ENCODE data around the gene RIMS4.

The RIMS4 gene

GRCh38 chr20:44736170-44737021 lies 74.0 kb downstream of the RIMS4 start:
- peak; percentile 62 for DNase-seq

DNA sequence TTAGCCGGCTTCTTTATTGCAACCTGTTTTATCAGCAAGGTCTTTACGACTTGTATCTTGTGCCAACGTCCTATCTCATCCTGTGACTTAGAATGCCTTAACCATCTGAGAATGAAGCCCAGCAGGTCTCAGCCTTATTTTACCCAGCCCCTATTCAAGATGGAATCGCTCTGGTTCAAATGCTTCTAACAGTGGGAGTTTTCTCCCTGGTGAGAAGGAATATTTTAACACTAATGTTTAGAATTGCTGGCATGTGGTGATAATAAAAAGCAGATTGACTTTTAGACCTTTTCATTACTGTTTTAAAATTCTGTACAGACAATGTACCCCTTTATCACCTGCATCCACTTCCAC lies 74.6 kb downstream of the RIMS4 start:
- DNase-seq = no peak

DNA sequence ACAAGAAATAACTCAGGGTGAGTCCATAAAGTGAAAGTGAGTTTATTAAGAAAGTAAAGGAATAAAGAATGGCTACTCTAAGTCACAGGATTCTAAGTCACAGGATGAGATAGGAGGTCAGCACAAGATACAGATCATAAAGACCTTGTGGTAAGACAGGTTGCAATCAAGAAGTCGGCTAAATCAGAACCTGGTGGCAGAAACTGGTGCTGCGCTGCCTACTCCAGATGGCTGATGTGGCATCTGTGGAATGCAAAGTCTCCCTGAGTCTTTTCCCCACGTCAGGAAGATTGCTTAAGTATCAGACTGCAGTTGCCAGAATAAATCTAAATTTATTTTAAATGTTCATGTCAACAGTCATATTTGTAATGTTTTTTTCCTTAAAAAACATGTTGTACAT lies 75.4 kb downstream of the RIMS4 start:
- no peak for DNase-seq

DNA sequence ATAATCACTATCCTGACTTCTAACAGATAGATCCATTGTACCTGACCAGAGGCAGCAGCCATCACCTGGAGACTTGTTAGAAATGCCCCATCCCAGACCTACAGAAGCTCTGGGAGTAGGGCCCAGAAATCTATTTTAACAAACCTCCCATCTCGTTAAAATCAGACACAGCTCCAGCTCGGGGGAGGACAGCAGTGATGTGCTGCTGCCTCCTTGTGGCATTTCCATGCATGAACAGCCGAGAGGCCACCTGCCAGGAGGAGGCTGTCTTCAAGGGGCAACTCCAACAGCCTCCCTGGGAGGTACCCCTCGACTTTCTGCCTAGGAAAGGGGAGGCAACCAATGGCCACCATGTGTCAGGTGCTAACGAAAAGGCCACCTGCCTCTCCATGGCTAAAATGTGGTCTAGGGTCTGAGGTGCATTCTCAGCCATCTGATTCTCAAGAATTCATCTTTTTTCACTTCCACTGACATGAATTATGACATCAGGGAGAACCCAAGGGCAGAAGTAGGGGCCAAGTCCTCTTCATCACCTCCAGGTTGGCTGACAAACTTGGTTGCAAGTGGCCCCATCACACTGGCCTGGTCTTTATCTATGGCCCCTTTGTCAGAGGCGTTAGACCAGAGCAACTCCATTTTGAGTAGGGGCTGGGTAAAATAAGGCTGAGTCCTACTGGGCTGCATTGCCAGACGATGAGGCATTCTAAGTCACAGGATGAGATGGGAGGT lies 76.8 kb downstream of the RIMS4 start:
- peak; percentile 79 for DNase-seq

DNA sequence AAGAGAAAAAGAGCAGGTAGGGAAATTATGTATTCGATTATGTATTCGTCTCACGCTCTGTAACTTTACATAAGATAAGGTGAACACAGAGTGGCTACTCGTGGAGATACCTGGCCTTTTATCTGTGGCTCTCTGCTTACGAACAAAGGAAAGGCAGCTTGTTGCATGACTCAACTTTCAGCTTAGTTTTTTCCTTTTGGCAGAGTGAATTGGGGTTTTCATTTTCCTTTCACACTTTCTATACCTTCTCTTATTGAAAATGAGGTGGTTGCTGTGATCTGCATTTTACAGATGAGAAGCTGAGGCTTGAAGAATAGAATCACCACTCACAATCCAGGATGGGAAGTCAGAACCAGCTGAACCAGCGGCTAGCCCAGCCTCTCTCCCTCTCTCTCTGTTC lies 78.0 kb downstream of the RIMS4 start:
- no peak for DNase-seq

- DNase-seq = no peak
Observed at GRCh38 chr20:44731657-44732056, 78.7 kb downstream of the RIMS4 start.

DNA sequence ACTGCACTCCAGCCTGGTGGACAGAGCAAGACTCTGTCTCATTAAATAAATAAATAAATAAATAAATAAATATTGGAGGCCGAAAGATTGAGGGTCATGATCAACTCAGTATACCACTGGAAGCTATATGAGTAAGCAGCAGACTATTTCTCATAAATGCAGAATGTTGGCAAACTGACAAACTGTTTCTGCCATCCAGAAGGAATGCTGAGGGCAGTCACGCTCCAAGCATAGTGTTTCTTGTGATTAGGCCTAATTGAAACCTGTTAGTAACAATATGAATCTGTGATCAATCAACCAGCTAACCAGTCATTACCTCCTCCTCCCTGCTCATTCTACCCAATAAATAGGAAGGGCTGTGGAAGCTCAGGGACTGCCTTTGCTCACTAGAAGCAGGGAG lies 79.9 kb downstream of the RIMS4 start:
- DNase-seq = no peak

DNA sequence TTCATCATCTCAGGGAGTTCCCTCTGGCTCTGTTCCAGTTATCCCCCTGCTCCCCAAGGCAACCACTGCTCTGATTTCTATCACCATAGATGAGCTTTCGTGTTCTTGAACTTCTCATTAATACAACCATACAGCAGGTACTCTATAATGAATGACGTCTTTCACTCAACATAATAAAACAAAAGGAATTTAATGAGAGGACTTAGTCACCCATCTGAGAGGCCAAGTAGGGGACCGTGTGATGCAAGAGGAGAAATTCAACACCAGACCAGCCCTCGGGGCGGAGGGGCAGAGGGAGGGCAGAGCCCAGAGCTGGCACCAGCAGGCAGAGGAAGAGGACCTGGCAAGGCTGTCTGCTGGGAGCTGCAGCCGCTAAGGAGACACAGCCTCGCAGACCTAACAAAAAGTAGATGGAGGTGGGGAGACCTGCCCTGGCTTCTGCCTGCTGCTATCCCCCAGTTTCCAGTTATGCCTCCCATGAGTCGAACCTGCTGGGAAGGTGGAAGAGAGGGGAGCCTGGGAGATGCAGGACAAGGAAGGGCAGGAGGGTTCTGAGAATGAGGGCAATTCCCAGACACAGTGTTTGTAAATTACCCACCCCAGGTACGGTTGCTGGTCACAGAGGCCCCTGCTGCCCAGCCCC lies 81.4 kb downstream of the RIMS4 start:
- DNase-seq = no peak

DNA sequence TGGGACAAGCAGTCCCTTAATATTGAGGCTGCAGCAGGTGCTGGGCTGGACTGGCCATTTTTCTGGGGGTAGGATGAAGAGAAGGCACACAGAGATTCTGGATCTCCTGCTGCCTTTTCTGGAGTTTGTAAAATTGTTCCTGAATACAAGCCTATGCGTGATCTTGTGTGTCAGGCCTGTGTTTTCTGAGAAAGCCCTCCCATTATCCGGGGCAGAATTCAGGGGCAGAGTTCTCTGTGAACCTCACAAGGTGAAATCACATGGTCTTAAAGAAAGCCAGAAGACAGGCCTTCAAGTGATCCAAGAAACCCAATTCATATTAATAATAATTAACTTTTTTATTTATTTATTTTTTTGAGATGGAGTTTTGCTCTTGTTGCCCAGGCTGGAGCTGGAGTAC lies 82.7 kb downstream of the RIMS4 start:
- DNase-seq = no peak

DNA sequence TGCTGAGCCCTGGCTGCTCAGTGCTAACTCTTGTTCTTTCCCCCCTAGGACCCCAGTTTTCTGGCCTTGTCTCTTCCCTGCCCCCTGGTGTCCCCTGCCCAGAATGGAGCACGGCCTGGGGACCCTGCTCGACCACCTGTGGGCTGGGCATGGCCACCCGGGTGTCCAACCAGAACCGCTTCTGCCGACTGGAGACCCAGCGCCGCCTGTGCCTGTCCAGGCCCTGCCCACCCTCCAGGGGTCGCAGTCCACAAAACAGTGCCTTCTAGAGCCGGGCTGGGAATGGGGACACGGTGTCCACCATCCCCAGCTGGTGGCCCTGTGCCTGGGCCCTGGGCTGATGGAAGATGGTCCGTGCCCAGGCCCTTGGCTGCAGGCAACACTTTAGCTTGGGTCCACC lies 83.3 kb downstream of the RIMS4 start:
- DNase-seq = no peak

DNA sequence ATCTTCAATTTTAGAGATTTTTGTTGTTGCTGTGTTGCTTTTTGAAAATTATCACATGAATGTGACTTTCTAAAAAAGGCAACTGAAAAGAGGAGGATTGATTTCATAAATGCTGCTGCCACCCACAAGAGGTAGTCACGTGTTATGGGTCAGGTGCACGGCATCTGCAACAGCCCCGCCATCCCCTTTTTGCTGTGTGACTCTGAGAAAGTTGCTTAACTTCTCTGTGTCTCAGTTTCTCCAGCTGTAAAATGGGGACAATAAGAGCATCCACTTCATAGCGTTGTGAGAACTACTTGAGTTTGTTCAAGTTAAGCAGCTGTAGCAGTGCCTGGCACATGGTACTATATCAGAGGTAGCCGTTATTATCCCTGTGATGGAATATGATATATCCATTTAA lies 84.5 kb downstream of the RIMS4 start:
- DNase-seq = no peak

DNA sequence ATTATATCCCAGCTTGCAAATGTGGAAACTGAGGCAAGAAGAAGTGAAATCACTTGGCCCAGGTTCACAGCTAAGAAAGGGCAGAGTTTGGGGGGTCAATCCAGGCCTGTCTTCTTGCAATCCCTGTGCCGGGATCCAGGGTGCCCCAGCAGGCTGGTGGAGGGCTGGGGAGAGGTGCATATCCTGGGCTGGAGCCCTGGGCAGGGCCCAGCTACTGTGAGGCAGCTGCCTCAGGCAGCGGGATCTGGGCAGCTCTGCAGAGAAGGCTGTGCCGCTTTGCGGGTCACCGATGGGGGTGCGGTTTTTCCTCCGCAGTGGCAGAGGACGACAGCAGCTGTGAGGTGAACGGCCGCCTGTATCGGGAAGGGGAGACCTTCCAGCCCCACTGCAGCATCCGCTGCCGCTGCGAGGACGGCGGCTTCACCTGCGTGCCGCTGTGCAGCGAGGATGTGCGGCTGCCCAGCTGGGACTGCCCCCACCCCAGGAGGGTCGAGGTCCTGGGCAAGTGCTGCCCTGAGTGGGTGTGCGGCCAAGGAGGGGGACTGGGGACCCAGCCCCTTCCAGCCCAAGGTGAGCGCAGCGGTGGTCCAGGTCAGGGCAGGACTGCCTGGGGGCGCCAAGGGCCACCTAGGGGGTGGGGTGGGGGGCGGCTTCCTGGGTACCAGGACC lies 85.8 kb downstream of the RIMS4 start:
- no peak for DNase-seq

GRCh38 chr20:44723798-44724362 lies 86.5 kb downstream of the RIMS4 start:
- DNase-seq = no peak

GRCh38 chr20:44723391-44723790 lies 87.0 kb downstream of the RIMS4 start:
- DNase-seq = no peak

DNA sequence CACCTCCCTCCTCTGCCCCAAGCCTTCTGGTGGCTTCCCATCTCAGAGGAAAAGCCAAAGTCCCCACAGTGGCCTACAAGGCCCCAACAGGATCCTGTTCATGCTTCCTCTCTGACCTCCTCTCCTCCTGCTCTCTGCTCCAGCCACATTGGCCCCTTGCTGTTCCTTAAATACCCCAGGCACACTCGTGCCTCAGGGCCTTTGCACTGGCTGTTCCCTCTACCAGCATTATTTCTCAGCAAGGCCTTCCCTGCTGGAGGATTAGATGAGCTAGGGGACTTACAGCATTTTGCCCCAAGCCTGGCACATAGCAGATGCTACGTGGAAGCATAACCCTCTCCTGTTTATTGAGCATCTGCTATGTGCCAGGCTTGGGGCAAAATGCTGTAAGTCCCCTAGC lies 87.4 kb downstream of the RIMS4 start:
- no peak for DNase-seq

DNA sequence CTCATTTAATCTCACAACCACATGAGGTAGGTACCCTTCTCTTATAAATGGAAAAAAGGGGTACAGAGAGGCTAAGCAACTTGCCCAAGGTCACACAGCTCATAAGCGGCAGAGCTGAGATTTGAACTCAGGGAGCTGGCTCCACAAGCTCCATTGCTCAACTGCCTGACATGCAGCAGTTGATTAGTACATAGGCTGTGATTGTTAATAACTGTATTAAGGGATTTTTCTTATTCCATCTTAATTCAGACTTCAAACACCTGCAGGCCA lies 88.6 kb downstream of the RIMS4 start:
- no peak for DNase-seq

DNA sequence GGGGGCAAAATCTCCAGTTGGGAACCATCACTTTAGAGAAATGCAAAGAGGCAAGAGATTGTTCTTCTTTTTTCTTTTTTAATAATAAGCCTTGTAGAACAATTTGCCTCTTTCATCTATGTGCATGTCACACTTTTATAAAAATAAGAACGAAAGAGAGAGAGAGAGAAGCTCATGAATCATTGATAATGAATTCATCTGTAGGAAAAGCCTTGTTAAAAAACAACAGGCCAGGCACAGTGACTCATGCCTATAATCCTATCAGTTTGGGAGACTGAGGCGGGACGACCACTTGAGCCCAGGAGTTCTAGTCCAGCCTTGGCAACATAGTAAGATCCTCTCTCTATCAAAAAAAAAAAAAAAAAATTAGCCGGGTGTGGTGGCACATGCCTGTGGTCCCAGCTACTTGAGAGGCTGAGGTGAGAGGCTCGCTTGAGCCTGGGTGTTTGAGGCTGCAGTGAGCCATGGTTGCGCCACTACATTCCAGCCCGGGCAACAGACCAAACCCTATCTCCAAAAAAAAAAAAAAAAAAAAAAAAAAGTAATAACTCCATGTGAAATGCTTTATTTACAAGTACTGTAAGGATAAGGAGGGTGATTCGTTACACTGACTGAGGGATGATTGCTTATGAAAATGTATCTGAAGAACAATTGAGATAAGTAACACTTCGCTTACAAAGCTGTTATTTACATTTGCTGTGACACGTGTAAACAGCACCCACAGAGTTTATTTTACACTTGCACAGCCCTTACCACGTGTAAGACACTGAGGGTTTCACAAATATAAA lies 89.2 kb downstream of the RIMS4 start:
- DNase-seq = no peak

DNA sequence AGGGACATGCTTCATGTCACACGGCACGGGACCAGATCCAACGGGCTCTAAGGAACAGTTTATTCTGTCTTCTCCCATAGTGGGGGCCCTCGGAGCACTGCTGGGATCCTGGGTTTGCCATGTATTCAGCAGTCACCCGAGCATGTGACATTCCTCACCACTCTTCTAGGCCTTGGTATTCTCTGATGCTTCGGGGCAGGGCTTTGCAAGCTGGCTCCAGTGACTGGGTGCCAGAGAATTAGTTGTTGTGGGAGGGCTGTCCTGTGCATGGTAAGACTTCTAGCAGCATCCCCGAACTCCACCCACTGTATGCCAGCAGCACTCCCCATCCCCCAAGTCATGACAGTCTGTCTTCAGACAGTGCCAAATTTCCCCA lies 89.7 kb downstream of the RIMS4 start:
- DNase-seq = no peak

DNA sequence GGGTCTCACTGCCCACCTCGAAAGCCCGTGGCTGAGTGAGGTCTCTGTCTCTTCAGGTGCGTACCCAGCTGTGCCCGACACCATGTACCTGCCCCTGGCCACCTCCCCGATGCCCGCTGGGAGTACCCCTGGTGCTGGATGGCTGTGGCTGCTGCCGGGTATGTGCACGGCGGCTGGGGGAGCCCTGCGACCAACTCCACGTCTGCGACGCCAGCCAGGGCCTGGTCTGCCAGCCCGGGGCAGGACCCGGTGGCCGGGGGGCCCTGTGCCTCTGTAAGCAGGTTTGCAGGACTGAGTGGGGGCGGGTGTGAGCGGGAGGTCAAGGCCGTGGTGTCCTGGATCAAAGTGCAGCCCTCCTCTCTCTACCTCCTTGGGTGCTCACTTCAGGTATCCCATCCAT lies 90.5 kb downstream of the RIMS4 start:
- DNase-seq = no peak

- no peak for DNase-seq
Observed at GRCh38 chr20:44717986-44718385, 92.4 kb downstream of the RIMS4 start.

- DNase-seq = no peak
Observed at GRCh38 chr20:44716309-44717106, 93.8 kb downstream of the RIMS4 start.
